NCI-H1436 treated with DMSO at 0.1 percent for 48 hours (cell line): ENCODE measurements around the gene RMND5B.

Experiments
- DNase-seq: peaks from one replicate; lab custom pipeline; 2025; lab: John Stamatoyannopoulos, UW

RMND5B gene

GRCh38 chr5:178131446-178131996 is 707 bp downstream of the RMND5B start:
- DNase-seq = no peak

GRCh38 chr5:178136990-178137389 is 6.2 kb downstream of the RMND5B start:
- DNase-seq = no peak

- DNase-seq = no peak
Measured at GRCh38 chr5:178137991-178138390, 7.2 kb downstream of the RMND5B start.

GRCh38 chr5:178141550-178141949 is 10.7 kb downstream of the RMND5B start:
- no peak for DNase-seq

- no peak for DNase-seq
Measured at GRCh38 chr5:178142642-178143041, 11.8 kb downstream of the RMND5B start.

- DNase-seq = no peak
Measured at GRCh38 chr5:178143246-178143645, 12.4 kb downstream of the RMND5B start.

GRCh38 chr5:178143901-178144300 is 13.1 kb downstream of the RMND5B start:
- DNase-seq = no peak

GRCh38 chr5:178145965-178146820 is 15.4 kb downstream of the RMND5B start:
- peak; percentile 5 for DNase-seq

GRCh38 chr5:178147406-178147805 is 16.6 kb downstream of the RMND5B start:
- DNase-seq = no peak

GRCh38 chr5:178149199-178149932 is 18.6 kb downstream of the RMND5B start:
- DNase-seq = no peak

- DNase-seq = no peak
Measured at GRCh38 chr5:178150977-178151734, 20.3 kb downstream of the RMND5B start.

GRCh38 chr5:178152491-178153444 is 22.0 kb downstream of the RMND5B start:
- no peak for DNase-seq

- DNase-seq = peak; percentile 81
Measured at GRCh38 chr5:178153530-178154340, 22.9 kb downstream of the RMND5B start, which contains the start of gene NHP2. TSS of gene NHP2 (minus strand) at chr5:178153885. CDS start at chr5:178153817, 68 bp downstream.

GRCh38 chr5:178155065-178155464 is 24.3 kb downstream of the RMND5B start:
- DNase-seq = no peak

GRCh38 chr5:178160176-178160575 is 29.4 kb downstream of the RMND5B start:
- DNase-seq = no peak

GRCh38 chr5:178162481-178162880 is 31.7 kb downstream of the RMND5B start:
- no peak for DNase-seq

- DNase-seq = no peak
Measured at GRCh38 chr5:178163772-178164735, 33.2 kb downstream of the RMND5B start.

GRCh38 chr5:178165581-178165980 is 34.8 kb downstream of the RMND5B start:
- no peak for DNase-seq

- no peak for DNase-seq
Measured at GRCh38 chr5:178170455-178170854, 39.6 kb downstream of the RMND5B start.
